HCT116 (cell line): ENCODE measurements around the gene ELFN2. TPM values are rescaled to one million over a fixed set of nuclear protein-coding genes. Genes with fewer than 3 reads are reported as not detected.

Source experiments
- ATAC-seq: fragments of 200-7000 bp; cut with Tn5 transposase; 2 replicates; pipeline ENCODE4 v1.9.1; 2020; ENCODE audit warnings: mild to moderate bottlenecking, moderate library complexity
- BruUV-seq: library from RNA; stranded (reverse); fragments of 400-500 nt; replicated peaks from 2 replicates; lab custom pipeline; 2021; lab: Mats Ljungman, UMichigan
- CTCF ChIA-PET: fragments of 300-600 bp; sonication (Branson Sonifier 250); formaldehyde crosslinking; loops from one replicate; lab custom pipeline; 2021; ENCODE audit warnings: antibody characterized with exemption; lab: Charles Lee
- POLR2A ChIA-PET: fragments of 300-600, 350-600 bp; sonication (Branson Sonifier 250); formaldehyde crosslinking; loops from one replicate; lab custom pipeline; 2021; ENCODE audit warnings: antibody characterized with exemption; lab: Charles Lee
- RAD21 ChIA-PET, 2 experiments: fragments of 300-600 bp; sonication (Branson Sonifier 250); formaldehyde crosslinking; loops; one replicate each; lab custom pipeline; 2023; ENCODE audit warnings: low total read pairs in 2 of 2; ENCODE audit not compliant: uncharacterized antibody in 2 of 2, unreplicated experiment in 2 of 2, low non-redundant PET in 1 of 2; lab: Charles Lee
- DNase-seq: peaks from one replicate; pipeline ENCODE4 v3.0.0-alpha.2; 2010; ENCODE audit warnings: low read depth, low spot score
- H2AFZ ChIP-seq: fragments of 200-600 bp; shearing (Covaris generic), sonication (generic); 2 replicates; pipeline ENCODE4 v1.6.1; 2017; ENCODE audit warnings: low read depth, mixed run types, mixed read lengths, antibody characterized with exemption, low read length; ENCODE audit not compliant: poor library complexity, severe bottlenecking
- H3K27ac ChIP-seq: 2 replicates; pipeline ENCODE4 v1.5.1; 2012; ENCODE audit warnings: low read depth, low read length
- H3K27me3 ChIP-seq: fragments of 200-600 bp; sonication (generic); 2 replicates; pipeline ENCODE4 v1.6.1; 2016; ENCODE audit warnings: mixed run types, low read length, mixed read lengths; ENCODE audit not compliant: insufficient read depth
- H3K36me3 ChIP-seq, 2 experiments: fragments of 200-500 bp in 1 of 2; fragments of 200-600 bp in 1 of 2; sonication (Bioruptor generic) in 1 of 2; sonication (generic) in 1 of 2; 2 replicates each; pipeline versions ENCODE4 v1.5.1 to v1.6.1; 2014 to 2016; ENCODE audit warnings: low read length in 2 of 2, inconsistent platforms in 1 of 2, mixed read lengths in 1 of 2, mixed run types in 1 of 2; ENCODE audit not compliant: insufficient read depth in 2 of 2, control insufficient read depth in 1 of 2
- H3K4me1 ChIP-seq, 2 experiments: fragments of 200-600 bp in 1 of 2; sonication (generic) in 1 of 2; 2 replicates each; pipeline versions ENCODE4 v1.5.1 to v1.6.1; 2012 to 2017; ENCODE audit warnings: low read length in 2 of 2, inconsistent platforms in 1 of 2, mild to moderate bottlenecking in 1 of 2, mixed read lengths in 1 of 2, mixed run types in 1 of 2, moderate library complexity in 1 of 2; ENCODE audit not compliant: insufficient read depth in 2 of 2, control insufficient read depth in 1 of 2
- H3K4me2 ChIP-seq: fragments of 200-600 bp; sonication (generic); 2 replicates; pipeline ENCODE4 v1.6.1; 2017; ENCODE audit warnings: mixed run types, low read length, mixed read lengths
- H3K4me3 ChIP-seq, 2 experiments: fragments of 200-600 bp in 1 of 2; sonication (generic) in 1 of 2; replicated peaks in 1 of 2; 2 replicates each; pipeline ENCODE4 v1.5.1; 2011 to 2016; ENCODE audit warnings: low read length in 2 of 2, control low read depth in 1 of 2, low read depth in 1 of 2, mild to moderate bottlenecking in 1 of 2, mixed read lengths in 1 of 2, mixed run types in 1 of 2
- H3K79me2 ChIP-seq: fragments of 200-600 bp; sonication (generic); 2 replicates; pipeline ENCODE4 v1.6.1; 2017; ENCODE audit warnings: mild to moderate bottlenecking, mixed run types, low read length, moderate library complexity, mixed read lengths; ENCODE audit not compliant: insufficient read depth
- H3K9ac ChIP-seq: fragments of 200-600 bp; sonication (generic); 2 replicates; pipeline ENCODE4 v1.6.1; 2016; ENCODE audit warnings: low read length, mixed read lengths
- H3K9me2 ChIP-seq: fragments of 200-600 bp; sonication (generic), shearing (Covaris generic); 2 replicates; pipeline ENCODE4 v1.6.1; 2017; ENCODE audit warnings: mixed run types, mild to moderate bottlenecking, moderate library complexity; ENCODE audit not compliant: insufficient read depth
- H3K9me3 ChIP-seq, 2 experiments: fragments of 200-500 bp in 1 of 2; fragments of 200-600 bp in 1 of 2; sonication (Bioruptor generic) in 1 of 2; sonication (generic) in 1 of 2; 2 replicates each; pipeline ENCODE4 v1.6.1; 2014 to 2017; ENCODE audit warnings: low read length in 2 of 2, mixed read lengths in 2 of 2, inconsistent platforms in 1 of 2, low read depth in 1 of 2, mild to moderate bottlenecking in 1 of 2, mixed run types in 1 of 2, moderate library complexity in 1 of 2; ENCODE audit not compliant: control insufficient read depth in 1 of 2, insufficient read depth in 1 of 2
- H4K20me1 ChIP-seq: fragments of 200-600 bp; sonication (generic), shearing (Covaris generic); 2 replicates; pipeline ENCODE4 v1.6.1; 2017; ENCODE audit warnings: mixed run types, mild to moderate bottlenecking, moderate library complexity; ENCODE audit not compliant: insufficient read depth
- CBX3 ChIP-seq: IDR thresholded peaks from 2 replicates; pipeline ENCODE4 v1.6.1; 2012; ENCODE audit warnings: low read depth
- EGR1 ChIP-seq: IDR thresholded peaks from 2 replicates; pipeline ENCODE4 v1.6.1; 2012; ENCODE audit warnings: low read depth
- ELF1 ChIP-seq: IDR thresholded peaks from 2 replicates; pipeline ENCODE4 v1.6.1; 2012; ENCODE audit warnings: low read depth, borderline replicate concordance
- FOSL1 ChIP-seq: IDR thresholded peaks from 2 replicates; pipeline ENCODE4 v1.6.1; 2012; ENCODE audit warnings: low read depth
- SIN3A ChIP-seq: IDR thresholded peaks from 2 replicates; pipeline ENCODE4 v1.6.1; 2012; ENCODE audit warnings: low read depth
- YY1 ChIP-seq: IDR thresholded peaks from 2 replicates; pipeline ENCODE4 v1.6.1; 2011; ENCODE audit warnings: low read length, low read depth, moderate library complexity, mild to moderate bottlenecking; ENCODE audit not compliant: insufficient replicate concordance; ENCODE audit errors: extremely low read depth
- ZFX ChIP-seq: fragments of 450-650 bp; IDR thresholded peaks from 2 replicates; pipeline ENCODE4 v1.6.1; 2017
- intact Hi-C: fragments of 100-400 bp; cut with micrococcal nuclease; formaldehyde crosslinking; loops from 2 replicates; pipeline ENCODE4 v1.10.0; 2022
- total RNA-seq: library from RNA; stranded (reverse); gene quantifications from one replicate; pipeline ENCODE4 v1.2.1, GENCODE V29; 2021; ENCODE audit not compliant: unreplicated experiment
- TF ChIP-seq, protein P1 (sequence below): IDR thresholded peaks from 2 replicates; pipeline ENCODE4 v1.6.1; 2012; ENCODE audit warnings: low read depth

ELFN2 gene
- total RNA-seq, 1 experiment from 2014 or later = 45.4 TPM

DNA sequence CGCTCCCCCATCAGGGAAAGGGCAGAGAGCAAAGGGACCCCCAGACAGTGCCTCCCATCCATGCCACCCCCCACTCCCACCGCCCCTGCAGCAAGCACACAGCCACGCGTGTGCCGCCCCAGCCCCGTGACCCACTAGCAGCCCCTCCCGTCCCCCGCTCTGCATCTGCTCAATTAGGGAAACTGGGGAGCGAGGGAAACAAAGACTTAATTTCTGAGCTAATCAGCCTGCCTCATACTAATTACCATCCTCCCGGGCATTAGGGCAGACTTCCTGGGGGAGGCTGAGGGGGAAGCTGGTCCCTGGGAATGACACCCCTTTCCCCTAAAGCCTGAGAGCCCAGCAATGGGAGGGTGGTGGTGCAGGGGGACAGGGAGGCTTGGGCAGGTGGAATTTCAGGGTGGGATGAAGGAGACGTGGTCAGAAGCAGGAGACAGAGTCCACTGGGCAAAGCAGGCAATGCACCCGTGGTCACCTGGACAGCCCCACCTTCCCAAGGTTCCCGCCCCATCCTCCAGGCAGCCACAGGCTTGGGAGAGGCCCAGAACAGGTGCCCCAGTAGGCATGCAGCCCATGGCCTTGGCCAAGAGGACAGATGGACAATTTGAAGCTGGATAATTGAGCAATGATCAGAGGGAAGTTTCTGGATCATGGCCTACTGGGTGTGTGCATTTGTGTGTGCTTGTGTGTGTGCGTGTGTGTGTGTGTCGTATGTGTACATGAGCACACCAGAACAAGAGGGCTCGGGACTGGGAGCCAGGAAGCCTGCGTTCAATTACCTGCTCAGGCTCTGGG is 20.6 kb downstream of the ELFN2 start:
- Histone ChIP-seq H3K9ac (no peak overlapping the region), H3K4me1 (peaks cover 0 to 11% of the 10 kb centered on the region in 2 experiments; a peak in 1 of 4 replicates), H3K36me3 (no peaks in the 10 kb centered on the region; a peak in 1 of 4 replicates), H4K20me1 (no peaks in the 10 kb centered on the region), H3K4me3 (no peak overlapping the region), H3K9me3 (no peaks in the 10 kb centered on the region), H2AFZ (no peak overlapping the region), H3K27me3 (no peaks in the 10 kb centered on the region), H3K9me2 (no peaks in the 10 kb centered on the region), H3K27ac (no peak overlapping the region), H3K79me2 (peaks cover 43% of the 10 kb centered on the region; the same call in 1 of the 2 replicates), H3K4me2 (no peak overlapping the region)
- RAD21 ChIA-PET = no interaction called here
- DNase-seq (no peak), ATAC-seq (no peak)
- POLR2A ChIA-PET = no interaction called here
- no peak for TF ChIP-seq SIN3A
- no peak for TF ChIP-seq FOSL1
- no peak for TF ChIP-seq YY1
- TF ChIP-seq EGR1 = no peak
- no peak for TF ChIP-seq CBX3
- no peak for TF ChIP-seq ELF1
- TF ChIP-seq, protein P1, sequence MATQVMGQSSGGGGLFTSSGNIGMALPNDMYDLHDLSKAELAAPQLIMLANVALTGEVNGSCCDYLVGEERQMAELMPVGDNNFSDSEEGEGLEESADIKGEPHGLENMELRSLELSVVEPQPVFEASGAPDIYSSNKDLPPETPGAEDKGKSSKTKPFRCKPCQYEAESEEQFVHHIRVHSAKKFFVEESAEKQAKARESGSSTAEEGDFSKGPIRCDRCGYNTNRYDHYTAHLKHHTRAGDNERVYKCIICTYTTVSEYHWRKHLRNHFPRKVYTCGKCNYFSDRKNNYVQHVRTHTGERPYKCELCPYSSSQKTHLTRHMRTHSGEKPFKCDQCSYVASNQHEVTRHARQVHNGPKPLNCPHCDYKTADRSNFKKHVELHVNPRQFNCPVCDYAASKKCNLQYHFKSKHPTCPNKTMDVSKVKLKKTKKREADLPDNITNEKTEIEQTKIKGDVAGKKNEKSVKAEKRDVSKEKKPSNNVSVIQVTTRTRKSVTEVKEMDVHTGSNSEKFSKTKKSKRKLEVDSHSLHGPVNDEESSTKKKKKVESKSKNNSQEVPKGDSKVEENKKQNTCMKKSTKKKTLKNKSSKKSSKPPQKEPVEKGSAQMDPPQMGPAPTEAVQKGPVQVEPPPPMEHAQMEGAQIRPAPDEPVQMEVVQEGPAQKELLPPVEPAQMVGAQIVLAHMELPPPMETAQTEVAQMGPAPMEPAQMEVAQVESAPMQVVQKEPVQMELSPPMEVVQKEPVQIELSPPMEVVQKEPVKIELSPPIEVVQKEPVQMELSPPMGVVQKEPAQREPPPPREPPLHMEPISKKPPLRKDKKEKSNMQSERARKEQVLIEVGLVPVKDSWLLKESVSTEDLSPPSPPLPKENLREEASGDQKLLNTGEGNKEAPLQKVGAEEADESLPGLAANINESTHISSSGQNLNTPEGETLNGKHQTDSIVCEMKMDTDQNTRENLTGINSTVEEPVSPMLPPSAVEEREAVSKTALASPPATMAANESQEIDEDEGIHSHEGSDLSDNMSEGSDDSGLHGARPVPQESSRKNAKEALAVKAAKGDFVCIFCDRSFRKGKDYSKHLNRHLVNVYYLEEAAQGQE = no peak
- TF ChIP-seq ZFX = no peak
- intact Hi-C loops = no loop called here
- no TSS peak for BruUV-seq
- CTCF ChIA-PET = interaction anchor here (0.6 kb wide), 1 partner anchor 1005 kb away, joined by 3 read pairs; no protein-coding TSS in a partner anchor
